BJ (cell line): ENCODE results near the gene GPR108. TPM values are rescaled to one million over a fixed set of nuclear protein-coding genes. Genes with fewer than 3 reads are reported as not detected.

Experiments
- CTCF ChIA-PET: fragments of 350-600 bp; formaldehyde crosslinking; extraction: SDS; loops from one replicate; lab custom pipeline; 2021; ENCODE audit warnings: antibody characterized with exemption, inconsistent platforms; lab: Yijun Ruan, JAX
- POLR2A ChIA-PET: fragments of 300-600 bp; sonication (Branson Sonifier 250); formaldehyde crosslinking; extraction: SDS; loops from one replicate; lab custom pipeline; 2021; ENCODE audit warnings: antibody characterized with exemption; lab: Charles Lee
- DNase-seq: peaks from one replicate; pipeline ENCODE4 v3.0.0-alpha.2; 2011; ENCODE audit warnings: low read depth
- H3K27me3 ChIP-seq: 2 replicates; pipeline ENCODE4 v1.6.0; 2011; ENCODE audit warnings: low read length; ENCODE audit not compliant: control insufficient read depth, insufficient read depth
- H3K36me3 ChIP-seq: 2 replicates; pipeline ENCODE4 v1.5.1; 2011; ENCODE audit warnings: low read length; ENCODE audit not compliant: control insufficient read depth, insufficient read depth
- H3K4me3 ChIP-seq: 2 replicates; pipeline ENCODE4 v1.5.1; 2011; ENCODE audit warnings: low read depth, mild to moderate bottlenecking, control low read depth, low read length
- polyA plus RNA-seq: library from polyadenylated mRNA; depleted of rRNA; stranded (reverse); fragments of >200 nt; gene quantifications from 2 replicates; pipeline ENCODE4 v1.2.3, GENCODE V29; 2011
- TF ChIP-seq, protein P1 (sequence below): IDR thresholded peaks from 2 replicates; pipeline ENCODE4 v1.5.1; 2011; ENCODE audit warnings: low read depth, mild to moderate bottlenecking, control low read depth, inconsistent platforms, low read length, moderate library complexity; ENCODE audit not compliant: insufficient read depth

GPR108 gene
- polyA plus RNA-seq, 1 experiment, result 71.4 TPM

DNA sequence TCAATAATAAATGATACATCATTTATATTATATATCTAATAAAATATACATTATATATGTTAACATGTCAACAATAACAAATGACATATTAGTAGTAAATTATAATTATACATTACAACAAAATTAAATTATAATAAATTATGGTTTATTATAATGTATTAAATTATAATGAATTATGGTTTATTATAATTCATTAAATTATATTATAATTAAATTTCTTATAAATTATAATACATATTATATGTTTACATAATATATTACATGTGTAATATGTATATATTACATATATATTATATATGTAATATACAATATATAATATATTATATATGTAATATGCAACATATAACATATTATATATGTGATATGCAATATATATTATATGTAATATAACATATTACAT is 37.4 kb downstream of the GPR108 start:
- no peaks in the 10 kb centered on the region for H3K36me3 ChIP-seq

DNA sequence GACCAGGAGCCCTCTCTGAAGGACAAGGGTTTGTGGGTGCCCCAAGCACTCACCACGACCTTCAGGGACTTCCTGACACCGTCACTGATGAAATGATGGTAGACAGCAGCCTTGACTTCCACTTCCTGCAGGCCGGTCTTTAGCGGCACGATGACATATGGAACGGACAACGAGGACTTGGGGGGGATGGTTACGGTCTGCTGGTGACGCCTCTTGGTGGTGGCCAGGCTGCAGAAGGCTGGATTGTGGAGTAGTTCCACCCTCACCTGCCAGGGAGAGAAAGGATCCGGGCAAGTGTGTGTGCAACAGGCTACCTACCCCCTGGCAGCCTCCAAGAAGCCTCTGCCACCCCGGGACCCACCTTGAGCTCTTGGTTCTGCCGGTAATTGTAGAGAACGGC is 40.1 kb downstream of the GPR108 start:
- Histone ChIP-seq H3K27me3 (no peaks in the 10 kb centered on the region), H3K4me3 (no peak overlapping the region), H3K36me3 (no peaks in the 10 kb centered on the region)
- TF ChIP-seq, protein P1, sequence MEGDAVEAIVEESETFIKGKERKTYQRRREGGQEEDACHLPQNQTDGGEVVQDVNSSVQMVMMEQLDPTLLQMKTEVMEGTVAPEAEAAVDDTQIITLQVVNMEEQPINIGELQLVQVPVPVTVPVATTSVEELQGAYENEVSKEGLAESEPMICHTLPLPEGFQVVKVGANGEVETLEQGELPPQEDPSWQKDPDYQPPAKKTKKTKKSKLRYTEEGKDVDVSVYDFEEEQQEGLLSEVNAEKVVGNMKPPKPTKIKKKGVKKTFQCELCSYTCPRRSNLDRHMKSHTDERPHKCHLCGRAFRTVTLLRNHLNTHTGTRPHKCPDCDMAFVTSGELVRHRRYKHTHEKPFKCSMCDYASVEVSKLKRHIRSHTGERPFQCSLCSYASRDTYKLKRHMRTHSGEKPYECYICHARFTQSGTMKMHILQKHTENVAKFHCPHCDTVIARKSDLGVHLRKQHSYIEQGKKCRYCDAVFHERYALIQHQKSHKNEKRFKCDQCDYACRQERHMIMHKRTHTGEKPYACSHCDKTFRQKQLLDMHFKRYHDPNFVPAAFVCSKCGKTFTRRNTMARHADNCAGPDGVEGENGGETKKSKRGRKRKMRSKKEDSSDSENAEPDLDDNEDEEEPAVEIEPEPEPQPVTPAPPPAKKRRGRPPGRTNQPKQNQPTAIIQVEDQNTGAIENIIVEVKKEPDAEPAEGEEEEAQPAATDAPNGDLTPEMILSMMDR, result no peak
- CTCF ChIA-PET, result interaction anchor here (1.1 kb wide), 1 partner anchor 64 kb away, joined by 3 read pairs; no protein-coding TSS in a partner anchor
- POLR2A ChIA-PET, result no interaction called here
- no peak for DNase-seq

More for the DNA sequence above, 37.4 kb downstream of the GPR108 start:
- Histone ChIP-seq H3K27me3 (no peaks in the 10 kb centered on the region), H3K4me3 (no peak overlapping the region)
- POLR2A ChIA-PET, result no interaction called here
- DNase-seq, result no peak
- TF ChIP-seq, protein P1, result no peak
- CTCF ChIA-PET, result no interaction called here

DNA sequence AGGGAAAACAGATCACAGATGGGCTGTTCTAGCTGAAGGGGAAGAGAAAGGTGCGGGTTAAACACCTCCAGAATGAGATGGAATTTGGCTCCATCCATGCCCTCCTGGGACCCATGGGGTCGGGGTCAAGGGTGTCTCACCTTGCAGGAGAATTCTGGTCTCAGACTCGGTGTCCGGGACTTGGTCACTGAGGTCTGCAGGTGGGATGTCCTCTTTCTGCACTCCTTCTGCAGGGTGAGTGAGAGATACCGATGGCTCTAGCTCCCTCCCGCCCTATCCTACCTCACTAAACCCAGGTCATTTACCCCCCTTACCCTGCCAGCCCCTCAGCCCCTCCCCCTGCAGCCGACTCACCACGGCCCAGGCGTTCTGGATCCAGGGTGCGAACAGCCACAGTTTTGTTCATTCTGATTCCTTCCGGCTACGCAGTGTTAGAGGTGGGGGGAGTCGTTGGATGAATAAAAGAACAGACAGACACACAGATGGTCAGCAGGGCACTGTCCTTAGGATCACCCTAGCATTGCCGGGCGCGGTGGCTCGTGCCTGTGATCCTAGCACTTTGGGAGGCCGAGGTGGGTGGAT is 41.0 kb downstream of the GPR108 start:
- Histone ChIP-seq H3K4me3 (no peak overlapping the region), H3K27me3 (no peaks in the 10 kb centered on the region), H3K36me3 (no peaks in the 10 kb centered on the region)
- ChIA-PET POLR2A (no interaction called here), CTCF (no interaction called here)
- TF ChIP-seq, protein P1, result no peak
- DNase-seq, result no peak

DNA sequence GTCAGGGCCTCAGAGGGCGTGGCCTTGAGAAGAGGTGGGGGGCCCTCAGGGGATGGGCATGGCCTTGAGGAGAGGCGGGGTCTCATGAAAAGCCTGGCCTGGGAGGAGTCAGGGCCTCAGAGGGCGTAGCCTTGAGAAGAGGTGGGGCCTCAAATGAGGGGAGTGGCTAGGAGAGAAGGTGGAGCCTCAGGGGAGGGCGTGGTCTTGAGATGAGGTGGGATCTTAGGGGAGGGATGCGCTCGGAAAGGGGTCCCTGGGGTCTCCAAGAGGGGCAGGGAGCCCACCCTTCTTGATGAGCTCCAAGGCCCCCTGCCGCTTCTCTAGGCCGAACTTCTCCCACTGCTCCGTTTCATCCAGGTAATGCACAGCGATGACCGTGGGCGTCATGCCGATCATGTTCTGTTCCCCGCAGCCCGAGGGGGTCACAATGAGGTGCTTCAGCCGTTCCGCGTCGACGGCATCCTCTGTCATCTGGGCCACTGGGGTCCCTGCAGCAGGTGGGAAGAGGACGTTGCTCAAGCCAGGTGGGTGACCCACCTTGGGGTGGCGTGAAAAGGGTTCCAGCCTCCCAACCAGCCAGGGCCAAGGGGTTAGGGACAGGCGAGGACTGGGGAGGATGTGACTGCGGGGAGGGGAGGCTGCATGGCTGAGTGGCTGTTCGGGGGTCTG is 43.1 kb downstream of the GPR108 start:
- H3K36me3 ChIP-seq, result no peaks in the 10 kb centered on the region
- ChIA-PET CTCF (no interaction called here), POLR2A (no interaction called here)
- H3K4me3 ChIP-seq, result no peak overlapping the region
- no peak for DNase-seq
- TF ChIP-seq, protein P1, result no peak
- no peaks in the 10 kb centered on the region for H3K27me3 ChIP-seq

DNA sequence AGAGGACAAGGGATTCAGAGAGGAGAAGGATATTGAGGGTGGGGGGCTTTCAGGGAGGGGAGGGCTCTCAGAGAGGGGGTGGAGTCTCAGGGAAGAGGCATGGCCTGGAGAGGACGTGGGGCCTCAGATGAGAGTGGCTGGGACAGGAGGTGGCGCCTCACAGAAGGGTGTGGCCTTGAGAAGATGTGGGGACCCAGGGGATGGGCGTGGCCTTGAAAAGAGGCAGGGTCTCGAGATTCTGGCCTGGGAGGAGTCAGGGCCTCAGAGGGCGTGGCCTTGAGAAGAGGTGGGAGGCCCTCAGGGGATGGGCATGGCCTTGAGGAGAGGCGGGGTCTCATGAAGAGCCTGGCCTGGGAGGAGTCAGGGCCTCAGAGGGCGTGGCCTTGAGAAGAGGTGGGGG is 43.7 kb downstream of the GPR108 start:
- TF ChIP-seq, protein P1, result no peak
- H3K4me3 ChIP-seq, result no peak overlapping the region
- ChIA-PET CTCF (interaction anchor here (0.9 kb wide), 1 partner anchor 62 kb away, joined by 4 read pairs; no protein-coding TSS in a partner anchor), POLR2A (no interaction called here)
- no peak for DNase-seq
- H3K27me3 ChIP-seq, result no peaks in the 10 kb centered on the region
- no peaks in the 10 kb centered on the region for H3K36me3 ChIP-seq
